Neural cell (in vitro differentiated cells): ENCODE measurements around the gene B3GNT5. TPM values are rescaled to one million over a fixed set of nuclear protein-coding genes. Genes with fewer than 3 reads are reported as not detected.

Source experiments
- H2AFZ ChIP-seq: fragments of 200-600, 300-800 bp; sonication (generic), shearing (Covaris generic); 2 replicates; pipeline ENCODE4 v1.6.0; 2014; ENCODE audit warnings: low read depth, mild to moderate bottlenecking, antibody characterized with exemption, low read length, moderate library complexity
- H3F3A ChIP-seq: fragments of 200-600 bp; shearing (Covaris generic); 2 replicates; pipeline ENCODE4 v1.6.1; 2016; ENCODE audit warnings: mild to moderate bottlenecking, moderate library complexity, mixed read lengths, antibody characterized with exemption, low read length; ENCODE audit not compliant: insufficient read depth, poor library complexity, severe bottlenecking
- H3K27ac ChIP-seq: fragments of 200-600, 300-800 bp; sonication (generic), shearing (Covaris generic); 2 replicates; pipeline ENCODE4 v1.5.1; 2014; ENCODE audit warnings: mild to moderate bottlenecking, low read length, moderate library complexity
- H3K27me3 ChIP-seq: fragments of 300-800, 200-600 bp; sonication (generic), shearing (Covaris generic); 2 replicates; pipeline ENCODE4 v1.6.0; 2014; ENCODE audit warnings: mild to moderate bottlenecking, low read depth, low read length, moderate library complexity; ENCODE audit not compliant: insufficient read depth
- H3K36me3 ChIP-seq: fragments of 300-800, 200-600 bp; sonication (generic), shearing (Covaris generic); 2 replicates; pipeline ENCODE4 v1.5.1; 2014; ENCODE audit warnings: mild to moderate bottlenecking, antibody characterized with exemption, low read length, moderate library complexity; ENCODE audit not compliant: insufficient read depth
- H3K4me2 ChIP-seq: fragments of 300-800, 200-600 bp; sonication (generic), shearing (Covaris generic); 2 replicates; pipeline ENCODE4 v1.6.0; 2014; ENCODE audit warnings: mild to moderate bottlenecking, low read length
- H3K4me3 ChIP-seq: fragments of 300-800, 200-600 bp; sonication (generic), shearing (Covaris generic); 2 replicates; pipeline ENCODE4 v1.5.1; 2014; ENCODE audit warnings: mild to moderate bottlenecking, low read length, moderate library complexity
- H3K79me2 ChIP-seq: fragments of 200-600 bp; shearing (Covaris generic); replicated peaks from 2 replicates; pipeline ENCODE4 v1.6.0; 2014; ENCODE audit warnings: mild to moderate bottlenecking, low read length, moderate library complexity; ENCODE audit not compliant: insufficient read depth
- H3K9ac ChIP-seq: fragments of 300-800, 200-600 bp; sonication (generic), shearing (Covaris generic); 2 replicates; pipeline ENCODE4 v1.6.1; 2016; ENCODE audit warnings: mild to moderate bottlenecking, low read length, mixed read lengths
- H3K9me2 ChIP-seq: fragments of 200-600 bp; shearing (Covaris generic); 2 replicates; pipeline ENCODE4 v1.6.1; 2016; ENCODE audit warnings: mild to moderate bottlenecking, low read length, mixed read lengths; ENCODE audit not compliant: insufficient read depth
- H3K9me3 ChIP-seq: fragments of 200-600, 300-800 bp; sonication (generic), shearing (Covaris generic); 2 replicates; pipeline ENCODE4 v1.6.1; 2016; ENCODE audit warnings: mild to moderate bottlenecking, mixed run types, low read length, moderate library complexity, mixed read lengths
- H4K20me1 ChIP-seq: fragments of 200-600 bp; shearing (Covaris generic); 2 replicates; pipeline ENCODE4 v1.6.1; 2016; ENCODE audit warnings: mild to moderate bottlenecking, mixed run types; ENCODE audit not compliant: insufficient read depth
- EP300 ChIP-seq: fragments of 450-650 bp; conservative IDR thresholded peaks from 2 replicates; pipeline ENCODE4 v1.6.1; 2014; ENCODE audit warnings: antibody characterized with exemption, mild to moderate bottlenecking, moderate library complexity; ENCODE audit not compliant: poor library complexity, severe bottlenecking
- EZH2 ChIP-seq: fragments of 200-600, 300-800 bp; shearing (Covaris generic), sonication (generic); IDR thresholded peaks from 2 replicates; pipeline ENCODE4 v1.6.1; 2014; ENCODE audit warnings: antibody characterized with exemption, low read length, borderline replicate concordance, mild to moderate bottlenecking; ENCODE audit not compliant: insufficient read depth, poor library complexity, severe bottlenecking
- MXI1 ChIP-seq: fragments of 450-650 bp; conservative IDR thresholded peaks from 2 replicates; pipeline ENCODE4 v1.6.1; 2014; ENCODE audit warnings: antibody characterized with exemption, mild to moderate bottlenecking; ENCODE audit not compliant: poor library complexity, severe bottlenecking
- POLR2AphosphoS5 ChIP-seq: IDR thresholded peaks from 2 replicates; pipeline ENCODE4 v1.6.1; 2012
- RAD21 ChIP-seq: fragments of 450-650 bp; conservative IDR thresholded peaks from 2 replicates; pipeline ENCODE4 v1.6.1; 2014; ENCODE audit warnings: antibody characterized with exemption, mild to moderate bottlenecking, moderate library complexity
- SMC3 ChIP-seq: fragments of 450-650 bp; conservative IDR thresholded peaks from 2 replicates; pipeline ENCODE4 v1.6.1; 2014; ENCODE audit warnings: antibody characterized with exemption, mild to moderate bottlenecking, moderate library complexity; ENCODE audit not compliant: poor library complexity
- TAF1 ChIP-seq: IDR thresholded peaks from 2 replicates; pipeline ENCODE4 v1.6.1; 2012; ENCODE audit warnings: low read depth
- polyA plus RNA-seq: library from polyadenylated mRNA; depleted of rRNA; stranded (reverse); fragments of >200 nt; gene quantifications from 2 replicates; pipeline ENCODE4 v1.2.3, GENCODE V29; 2014
- TF ChIP-seq, protein P1 (sequence below): IDR thresholded peaks from 2 replicates; pipeline ENCODE4 v1.6.1; 2012; ENCODE audit warnings: borderline replicate concordance
- TF ChIP-seq, protein P2 (sequence below): fragments of 450-650 bp; IDR thresholded peaks from 2 replicates; pipeline ENCODE4 v1.5.1; 2014; ENCODE audit warnings: antibody characterized with exemption, mild to moderate bottlenecking, moderate library complexity; ENCODE audit not compliant: poor library complexity, severe bottlenecking

B3GNT5 gene
- polyA plus RNA-seq, 1 donor from 2014 or later: 6.1 TPM

- H4K20me1 ChIP-seq: no peaks in the 10 kb centered on the region
- no peak overlapping the region for H3K4me3 ChIP-seq
- H3K4me2 ChIP-seq: no peak overlapping the region
- H3K27ac ChIP-seq: no peak overlapping the region
- no peak for TF ChIP-seq POLR2AphosphoS5
- TF ChIP-seq TAF1: no peak
- H3K36me3 ChIP-seq: peaks cover 7% of the 10 kb centered on the region
- no peak overlapping the region for H3K9ac ChIP-seq
- no peaks in the 10 kb centered on the region for H3F3A ChIP-seq
- no peak overlapping the region for H2AFZ ChIP-seq
- no peaks in the 10 kb centered on the region for H3K27me3 ChIP-seq
- no peaks in the 10 kb centered on the region for H3K9me2 ChIP-seq
- H3K9me3 ChIP-seq: no peaks in the 10 kb centered on the region
- no peaks in the 10 kb centered on the region for H3K79me2 ChIP-seq
Observed at GRCh38 chr3:183298701-183299153, 45.7 kb downstream of the B3GNT5 start.

GRCh38 chr3:183299976-183300375, 46.9 kb downstream of the B3GNT5 start:
- peaks cover 6% of the 10 kb centered on the region for H3K36me3 ChIP-seq
- H3K9me2 ChIP-seq: no peaks in the 10 kb centered on the region
- no peak overlapping the region for H3K4me3 ChIP-seq
- no peak overlapping the region for H3K27ac ChIP-seq
- TF ChIP-seq SMC3: no peak
- TF ChIP-seq RAD21: no peak
- TF ChIP-seq MXI1: no peak
- TF ChIP-seq EZH2: no peak
- TF ChIP-seq, protein P1, sequence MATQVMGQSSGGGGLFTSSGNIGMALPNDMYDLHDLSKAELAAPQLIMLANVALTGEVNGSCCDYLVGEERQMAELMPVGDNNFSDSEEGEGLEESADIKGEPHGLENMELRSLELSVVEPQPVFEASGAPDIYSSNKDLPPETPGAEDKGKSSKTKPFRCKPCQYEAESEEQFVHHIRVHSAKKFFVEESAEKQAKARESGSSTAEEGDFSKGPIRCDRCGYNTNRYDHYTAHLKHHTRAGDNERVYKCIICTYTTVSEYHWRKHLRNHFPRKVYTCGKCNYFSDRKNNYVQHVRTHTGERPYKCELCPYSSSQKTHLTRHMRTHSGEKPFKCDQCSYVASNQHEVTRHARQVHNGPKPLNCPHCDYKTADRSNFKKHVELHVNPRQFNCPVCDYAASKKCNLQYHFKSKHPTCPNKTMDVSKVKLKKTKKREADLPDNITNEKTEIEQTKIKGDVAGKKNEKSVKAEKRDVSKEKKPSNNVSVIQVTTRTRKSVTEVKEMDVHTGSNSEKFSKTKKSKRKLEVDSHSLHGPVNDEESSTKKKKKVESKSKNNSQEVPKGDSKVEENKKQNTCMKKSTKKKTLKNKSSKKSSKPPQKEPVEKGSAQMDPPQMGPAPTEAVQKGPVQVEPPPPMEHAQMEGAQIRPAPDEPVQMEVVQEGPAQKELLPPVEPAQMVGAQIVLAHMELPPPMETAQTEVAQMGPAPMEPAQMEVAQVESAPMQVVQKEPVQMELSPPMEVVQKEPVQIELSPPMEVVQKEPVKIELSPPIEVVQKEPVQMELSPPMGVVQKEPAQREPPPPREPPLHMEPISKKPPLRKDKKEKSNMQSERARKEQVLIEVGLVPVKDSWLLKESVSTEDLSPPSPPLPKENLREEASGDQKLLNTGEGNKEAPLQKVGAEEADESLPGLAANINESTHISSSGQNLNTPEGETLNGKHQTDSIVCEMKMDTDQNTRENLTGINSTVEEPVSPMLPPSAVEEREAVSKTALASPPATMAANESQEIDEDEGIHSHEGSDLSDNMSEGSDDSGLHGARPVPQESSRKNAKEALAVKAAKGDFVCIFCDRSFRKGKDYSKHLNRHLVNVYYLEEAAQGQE: no peak
- TF ChIP-seq, protein P2, sequence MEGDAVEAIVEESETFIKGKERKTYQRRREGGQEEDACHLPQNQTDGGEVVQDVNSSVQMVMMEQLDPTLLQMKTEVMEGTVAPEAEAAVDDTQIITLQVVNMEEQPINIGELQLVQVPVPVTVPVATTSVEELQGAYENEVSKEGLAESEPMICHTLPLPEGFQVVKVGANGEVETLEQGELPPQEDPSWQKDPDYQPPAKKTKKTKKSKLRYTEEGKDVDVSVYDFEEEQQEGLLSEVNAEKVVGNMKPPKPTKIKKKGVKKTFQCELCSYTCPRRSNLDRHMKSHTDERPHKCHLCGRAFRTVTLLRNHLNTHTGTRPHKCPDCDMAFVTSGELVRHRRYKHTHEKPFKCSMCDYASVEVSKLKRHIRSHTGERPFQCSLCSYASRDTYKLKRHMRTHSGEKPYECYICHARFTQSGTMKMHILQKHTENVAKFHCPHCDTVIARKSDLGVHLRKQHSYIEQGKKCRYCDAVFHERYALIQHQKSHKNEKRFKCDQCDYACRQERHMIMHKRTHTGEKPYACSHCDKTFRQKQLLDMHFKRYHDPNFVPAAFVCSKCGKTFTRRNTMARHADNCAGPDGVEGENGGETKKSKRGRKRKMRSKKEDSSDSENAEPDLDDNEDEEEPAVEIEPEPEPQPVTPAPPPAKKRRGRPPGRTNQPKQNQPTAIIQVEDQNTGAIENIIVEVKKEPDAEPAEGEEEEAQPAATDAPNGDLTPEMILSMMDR: no peak
- no peak for TF ChIP-seq TAF1
- no peak for TF ChIP-seq POLR2AphosphoS5
- TF ChIP-seq EP300: no peak
- no peaks in the 10 kb centered on the region for H3K79me2 ChIP-seq
- H4K20me1 ChIP-seq: no peaks in the 10 kb centered on the region
- H3K9me3 ChIP-seq: no peaks in the 10 kb centered on the region
- no peaks in the 10 kb centered on the region for H3F3A ChIP-seq
- no peak overlapping the region for H3K9ac ChIP-seq
- H2AFZ ChIP-seq: no peak overlapping the region
- no peak overlapping the region for H3K4me2 ChIP-seq
- no peaks in the 10 kb centered on the region for H3K27me3 ChIP-seq

DNA sequence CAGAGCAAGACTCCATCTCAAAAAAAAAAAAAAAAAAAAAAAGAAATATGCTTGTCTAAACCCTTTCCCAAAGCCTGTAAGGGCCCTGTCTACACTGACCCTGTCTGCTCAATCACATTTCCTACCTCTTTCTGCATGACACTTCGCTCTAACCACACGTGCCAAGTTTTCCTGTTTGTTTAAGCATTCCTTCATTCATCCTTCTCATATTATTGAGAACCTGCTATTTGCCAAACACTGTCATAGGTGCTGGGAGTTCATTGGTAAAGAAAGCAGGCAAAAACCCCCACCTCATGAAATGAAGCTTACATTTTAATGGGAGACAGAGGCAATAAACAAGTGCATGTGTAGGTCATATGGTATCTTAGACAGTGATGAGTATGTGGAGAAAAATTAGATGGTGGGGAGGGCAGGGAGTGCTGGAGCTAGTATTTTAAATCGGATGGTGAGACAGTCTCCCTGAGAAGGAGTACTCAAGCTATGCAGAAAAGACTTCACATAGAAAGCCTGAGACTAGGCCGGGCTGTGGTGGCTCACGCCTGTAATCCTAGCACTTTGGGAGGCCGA, 48.0 kb downstream of the B3GNT5 start:
- no peaks in the 10 kb centered on the region for H4K20me1 ChIP-seq
- H3K9me2 ChIP-seq: no peaks in the 10 kb centered on the region
- H3K36me3 ChIP-seq: no peaks in the 10 kb centered on the region
- H3K4me3 ChIP-seq: no peak overlapping the region
- no peaks in the 10 kb centered on the region for H3K9me3 ChIP-seq
- no peaks in the 10 kb centered on the region for H3K79me2 ChIP-seq
- H3K27me3 ChIP-seq: no peaks in the 10 kb centered on the region
- no peak overlapping the region for H3K9ac ChIP-seq
- no peak for TF ChIP-seq MXI1
- TF ChIP-seq POLR2AphosphoS5: no peak
- TF ChIP-seq EP300: no peak
- TF ChIP-seq TAF1: no peak
- TF ChIP-seq, protein P1: no peak
- no peak for TF ChIP-seq EZH2
- no peaks in the 10 kb centered on the region for H3F3A ChIP-seq
- no peak overlapping the region for H3K4me2 ChIP-seq
- no peak overlapping the region for H3K27ac ChIP-seq
- H2AFZ ChIP-seq: no peak overlapping the region
